Measurements from ENCODE around the gene CRISPLD2.

DNA sequence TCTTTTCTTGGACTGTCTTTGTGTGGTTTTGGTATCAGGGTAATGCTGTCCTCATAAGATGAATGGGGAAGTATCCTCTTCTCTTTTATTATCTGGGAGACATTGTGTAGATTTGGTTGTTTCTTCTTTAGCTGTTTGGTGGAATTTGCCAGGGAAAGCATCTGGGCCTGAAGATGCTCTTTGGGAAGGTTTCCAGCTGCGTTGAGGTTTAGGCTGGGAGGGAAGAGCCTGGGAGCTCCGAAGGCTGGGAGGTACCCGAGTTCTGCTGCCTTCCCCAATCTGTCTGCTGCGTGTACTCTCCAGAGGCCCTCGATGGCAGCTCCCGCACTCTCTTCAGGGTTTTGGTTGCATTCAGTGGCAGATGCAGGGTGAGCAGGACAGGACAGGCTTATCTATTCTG is 25.6 kb upstream of the CRISPLD2 start:
- TF ChIP-seq, protein P1, sequence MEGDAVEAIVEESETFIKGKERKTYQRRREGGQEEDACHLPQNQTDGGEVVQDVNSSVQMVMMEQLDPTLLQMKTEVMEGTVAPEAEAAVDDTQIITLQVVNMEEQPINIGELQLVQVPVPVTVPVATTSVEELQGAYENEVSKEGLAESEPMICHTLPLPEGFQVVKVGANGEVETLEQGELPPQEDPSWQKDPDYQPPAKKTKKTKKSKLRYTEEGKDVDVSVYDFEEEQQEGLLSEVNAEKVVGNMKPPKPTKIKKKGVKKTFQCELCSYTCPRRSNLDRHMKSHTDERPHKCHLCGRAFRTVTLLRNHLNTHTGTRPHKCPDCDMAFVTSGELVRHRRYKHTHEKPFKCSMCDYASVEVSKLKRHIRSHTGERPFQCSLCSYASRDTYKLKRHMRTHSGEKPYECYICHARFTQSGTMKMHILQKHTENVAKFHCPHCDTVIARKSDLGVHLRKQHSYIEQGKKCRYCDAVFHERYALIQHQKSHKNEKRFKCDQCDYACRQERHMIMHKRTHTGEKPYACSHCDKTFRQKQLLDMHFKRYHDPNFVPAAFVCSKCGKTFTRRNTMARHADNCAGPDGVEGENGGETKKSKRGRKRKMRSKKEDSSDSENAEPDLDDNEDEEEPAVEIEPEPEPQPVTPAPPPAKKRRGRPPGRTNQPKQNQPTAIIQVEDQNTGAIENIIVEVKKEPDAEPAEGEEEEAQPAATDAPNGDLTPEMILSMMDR (tag by site-specific recombination; IDR thresholded peaks at IDR 0.05): no peak
- TF ChIP-seq ZNF138 (tag by site-specific recombination; IDR thresholded peaks at IDR 0.05; ENCODE audit: borderline replicate concordance) (no peak), RBAK (tag by site-specific recombination; IDR thresholded peaks at IDR 0.05) (no peak)

All from HEK293 (cell line).